NCI-H1436 (cell line): ENCODE measurements around the gene CLEC2B.

Experiments used
- DNase-seq: peaks from one replicate; lab custom pipeline; 2025; lab: John Stamatoyannopoulos, UW

Gene CLEC2B

DNA sequence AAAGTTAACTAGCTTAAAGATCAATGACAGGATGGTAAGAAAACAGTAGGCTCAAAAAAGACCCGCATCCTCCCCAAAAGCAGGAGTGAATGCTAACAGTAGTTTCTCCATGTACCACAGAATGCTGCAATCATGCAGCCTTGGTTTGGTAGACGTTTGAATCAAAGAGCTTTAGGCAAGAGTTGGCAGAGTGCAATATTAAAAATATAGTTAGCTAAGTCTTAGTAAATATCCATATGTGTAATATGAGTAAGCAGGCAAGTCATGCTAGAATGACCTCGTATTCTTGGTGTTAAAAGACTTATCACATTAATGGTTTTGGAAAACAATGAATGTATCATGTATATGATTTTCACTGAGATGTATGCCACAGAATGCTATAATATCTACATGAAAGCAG is 60.6 kb downstream of the CLEC2B start:
- DNase-seq, result no peak

DNA sequence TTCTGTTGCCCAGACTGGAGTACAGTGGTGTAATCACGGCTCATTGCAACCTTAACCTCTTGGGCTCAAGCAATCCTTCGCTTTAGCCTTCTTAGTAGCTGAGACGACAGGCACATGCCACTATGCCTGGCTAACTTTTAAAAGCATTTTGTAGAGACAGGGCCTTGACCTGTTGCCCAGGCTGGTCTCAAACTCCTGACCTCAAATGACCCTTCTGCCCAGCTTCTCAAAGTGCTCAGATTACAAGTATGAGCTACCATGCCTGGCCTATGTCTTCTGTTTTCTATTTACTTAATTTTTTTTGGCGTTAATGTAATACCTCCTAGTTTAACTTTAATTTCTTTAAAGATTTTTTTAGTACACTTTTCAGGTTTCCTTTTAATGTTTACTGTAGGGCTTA is 62.4 kb downstream of the CLEC2B start:
- no peak for DNase-seq

DNA sequence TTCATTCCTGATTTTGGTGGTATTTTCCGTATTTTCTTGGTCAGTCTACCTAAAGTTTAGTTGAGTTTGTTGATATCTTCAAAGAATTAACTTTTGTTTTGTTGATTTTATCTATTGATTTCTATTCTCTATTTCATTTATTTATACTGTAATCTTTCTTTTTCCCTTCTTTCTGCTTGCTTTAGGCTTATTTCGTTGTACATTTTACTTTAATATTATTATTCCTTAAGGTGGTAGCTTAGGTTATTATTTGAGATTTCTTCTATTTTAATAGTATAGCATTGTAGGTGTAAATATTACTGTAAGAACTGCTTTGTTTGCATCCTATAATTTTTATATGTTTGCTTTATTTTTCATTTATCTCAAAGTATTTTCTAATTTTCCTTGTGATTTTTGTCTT is 63.3 kb downstream of the CLEC2B start:
- DNase-seq, result no peak
